Gastrocnemius medialis (tissue), 4 donors: ENCODE measurements around the gene DDX27.
"Not testable (repeated sequence)": the region's sequence is repeated elsewhere in the genome, so short reads cannot be mapped to it uniquely, and the experiment has no call there.

Experiments
- CTCF ChIP-seq, 5 experiments: fragments of 450-650 bp in 3 of 5; fragments of 200-600 bp in 2 of 5; sonication (generic) in 2 of 5; IDR thresholded peaks in 4 of 5; conservative IDR thresholded peaks in 1 of 5; 1 replicate in 4 of 5; 2 replicates in 1 of 5; pipeline ENCODE4 v1.5.1; 2016 to 2019; ENCODE audit warnings: antibody characterized with exemption in 5 of 5, mild to moderate bottlenecking in 3 of 5, moderate library complexity in 3 of 5
- POLR2A ChIP-seq, 2 donors: fragments of 450-650 bp; IDR thresholded peaks; one replicate each; pipeline ENCODE4 v1.6.1; 2017; ENCODE audit warnings: antibody characterized with exemption in 2 of 2, mild to moderate bottlenecking in 2 of 2, moderate library complexity in 2 of 2

GRCh38 chr20:49184084-49184501 is 35.1 kb upstream of the DDX27 start:
- TF ChIP-seq CTCF (IDR thresholded peaks at IDR 0.05 in 4 of 5, conservative IDR thresholded peaks at IDR 0.05 in 1 of 5); POLR2A (IDR thresholded peaks at IDR 0.05): not testable (repeated sequence)
